ENCODE data around the gene KRTAP4-3. TPM values are rescaled to one million over a fixed set of nuclear protein-coding genes. Genes with fewer than 3 reads are reported as not detected.
"Not testable (repeated sequence)": the region's sequence is repeated elsewhere in the genome, so short reads cannot be mapped to it uniquely, and the experiment has no call there.

KRTAP4-3 gene
- total RNA-seq: not detected in 2 replicates

- DNase-seq: no peak
Measured at GRCh38 chr17:41168121-41168520, at the start of gene KRTAP4-3. TSS of gene KRTAP4-3 (minus strand) at chr17:41168221. CDS start at chr17:41168172, 49 bp downstream.

GRCh38 chr17:41215681-41216080 is 47.7 kb upstream of the KRTAP4-3 start:
- DNase-seq: no peak

GRCh38 chr17:41212524-41213169 is 44.6 kb upstream of the KRTAP4-3 start:
- DNase-seq: no peak

GRCh38 chr17:41211845-41212466 is 43.9 kb upstream of the KRTAP4-3 start:
- DNase-seq: no peak

- no peak for DNase-seq
Measured at GRCh38 chr17:41199421-41200078, 31.5 kb upstream of the KRTAP4-3 start.

DNA sequence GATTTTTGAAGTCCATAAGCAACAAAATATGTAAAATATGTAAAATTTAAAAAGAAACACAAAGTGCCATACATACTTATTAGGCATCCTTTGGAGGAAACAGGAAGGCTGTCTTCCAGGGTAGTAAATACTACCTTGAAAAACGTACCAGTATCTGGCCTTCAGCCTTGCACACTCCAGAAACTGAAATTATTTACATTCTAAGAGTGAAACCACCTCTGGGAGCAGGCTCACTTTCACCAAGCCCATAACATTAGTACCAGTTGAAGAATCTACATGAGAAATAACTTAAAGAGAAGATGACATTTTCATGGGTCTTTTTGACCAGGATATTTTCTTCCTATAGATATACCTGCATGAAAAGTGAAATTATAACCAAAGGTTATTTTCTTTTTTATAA is 28.0 kb upstream of the KRTAP4-3 start:
- DNase-seq: no peak

DNA sequence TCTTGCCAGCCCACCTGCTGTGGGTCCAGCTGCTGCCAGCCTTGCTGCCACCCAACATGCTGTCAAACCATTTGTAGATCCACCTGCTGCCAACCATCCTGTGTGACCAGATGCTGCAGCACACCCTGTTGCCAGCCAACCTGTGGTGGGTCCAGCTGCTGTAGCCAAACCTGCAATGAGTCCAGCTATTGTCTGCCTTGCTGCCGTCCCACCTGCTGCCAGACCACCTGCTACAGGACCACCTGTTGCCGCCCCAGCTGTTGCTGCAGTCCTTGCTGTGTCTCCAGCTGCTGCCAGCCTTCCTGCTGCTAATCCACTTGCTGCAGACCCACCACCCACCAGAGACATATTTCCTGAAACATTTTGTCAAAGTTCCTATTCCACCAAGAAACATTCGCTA is 22.3 kb upstream of the KRTAP4-3 start:
- no peak for DNase-seq

GRCh38 chr17:41189837-41190318 is 21.9 kb upstream of the KRTAP4-3 start, which contains the start of gene KRTAP9-1:
TSS of gene KRTAP9-1 (plus strand) at chr17:41189887. CDS start at chr17:41189887, 0 bp downstream.
- DNase-seq: not testable (repeated sequence)

GRCh38 chr17:41186872-41187271 is 18.9 kb upstream of the KRTAP4-3 start:
- DNase-seq: no peak

- DNase-seq: no peak
Measured at GRCh38 chr17:41185001-41185400, 17.0 kb upstream of the KRTAP4-3 start.

DNA sequence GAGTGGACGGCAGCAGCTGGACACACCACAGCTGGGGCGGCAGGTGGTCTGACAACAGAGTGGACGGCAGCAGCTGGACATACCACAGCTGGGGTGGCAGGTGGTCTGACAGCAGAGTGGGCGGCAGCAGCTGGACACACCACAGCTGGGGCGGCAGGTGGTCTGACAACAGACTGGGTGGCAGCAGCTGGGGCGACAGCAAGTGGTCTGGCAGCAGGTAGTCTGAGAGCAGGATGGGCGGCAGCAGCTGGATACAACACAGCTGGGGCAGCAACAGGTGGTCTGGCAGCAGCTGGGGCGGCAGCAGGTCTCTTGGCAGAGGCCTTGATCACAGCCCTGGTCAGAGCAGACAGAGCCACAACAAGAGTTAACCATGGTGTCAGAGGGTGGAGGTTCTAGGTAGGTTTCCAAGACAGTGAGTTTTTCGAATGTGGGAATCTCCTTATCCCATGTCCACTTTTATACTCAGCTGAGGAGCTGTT is 16.5 kb upstream of the KRTAP4-3 start, which contains the start of gene KRTAP4-1:
TSS of gene KRTAP4-1 (minus strand) at position 432 of the 482 bp plus-strand sequence. CDS start at position 375, 57 bp downstream.
- no peak for DNase-seq

DNA sequence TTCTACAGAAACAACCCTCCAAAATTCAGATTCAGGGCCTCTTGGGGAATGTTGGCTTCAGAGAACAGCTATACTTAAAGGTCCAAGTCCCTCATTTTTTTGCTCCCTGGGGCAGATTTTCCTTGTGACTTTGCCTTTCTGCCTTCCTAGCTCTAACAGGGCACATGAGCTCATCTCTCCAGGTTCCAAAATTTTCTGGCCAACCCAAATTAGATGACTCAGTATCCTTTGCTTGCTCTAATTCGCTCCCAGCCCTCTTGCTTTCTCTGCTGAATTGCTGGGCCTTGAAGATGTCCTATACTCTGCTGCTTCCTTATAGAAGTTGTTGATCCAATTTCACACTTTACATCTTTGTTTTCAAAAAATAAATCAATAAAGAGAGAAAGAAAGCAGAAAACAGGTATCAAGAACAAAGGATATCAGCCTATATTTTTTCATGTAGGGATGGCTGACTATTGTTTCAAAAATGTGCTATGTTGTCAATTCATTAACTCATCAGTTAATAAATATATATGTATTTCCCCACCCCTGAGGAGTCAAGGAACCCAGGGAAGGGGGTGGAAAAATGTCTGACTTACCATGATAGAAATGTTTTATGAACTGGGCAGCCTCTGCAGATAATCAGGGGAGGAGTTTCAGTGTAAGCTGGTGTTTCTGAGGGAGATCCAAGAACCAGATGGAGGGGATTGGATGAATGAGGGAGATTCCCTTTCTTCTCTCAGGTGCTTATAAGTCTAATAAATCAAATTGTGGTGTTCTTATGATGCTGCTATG is 11.0 kb upstream of the KRTAP4-3 start:
- DNase-seq: no peak

DNA sequence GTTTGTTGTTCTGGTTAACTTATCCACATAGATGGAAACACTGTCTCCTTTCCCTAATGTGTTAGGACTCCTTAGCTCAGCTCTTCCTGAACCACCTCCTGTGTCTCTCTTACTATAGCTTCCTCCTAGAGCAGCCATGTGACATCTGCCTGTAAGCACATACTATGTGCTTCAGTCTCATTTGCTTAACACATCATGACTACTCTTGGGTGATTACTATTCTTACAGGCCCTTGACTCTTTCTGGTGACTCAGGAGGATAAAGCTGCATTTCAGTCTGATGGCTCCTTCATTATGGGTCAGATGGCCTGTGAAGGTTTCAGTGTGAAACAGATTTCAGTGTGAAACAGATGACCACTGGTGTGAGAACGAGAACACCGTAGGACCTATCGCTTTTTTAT is 10.3 kb upstream of the KRTAP4-3 start:
- no peak for DNase-seq

DNA sequence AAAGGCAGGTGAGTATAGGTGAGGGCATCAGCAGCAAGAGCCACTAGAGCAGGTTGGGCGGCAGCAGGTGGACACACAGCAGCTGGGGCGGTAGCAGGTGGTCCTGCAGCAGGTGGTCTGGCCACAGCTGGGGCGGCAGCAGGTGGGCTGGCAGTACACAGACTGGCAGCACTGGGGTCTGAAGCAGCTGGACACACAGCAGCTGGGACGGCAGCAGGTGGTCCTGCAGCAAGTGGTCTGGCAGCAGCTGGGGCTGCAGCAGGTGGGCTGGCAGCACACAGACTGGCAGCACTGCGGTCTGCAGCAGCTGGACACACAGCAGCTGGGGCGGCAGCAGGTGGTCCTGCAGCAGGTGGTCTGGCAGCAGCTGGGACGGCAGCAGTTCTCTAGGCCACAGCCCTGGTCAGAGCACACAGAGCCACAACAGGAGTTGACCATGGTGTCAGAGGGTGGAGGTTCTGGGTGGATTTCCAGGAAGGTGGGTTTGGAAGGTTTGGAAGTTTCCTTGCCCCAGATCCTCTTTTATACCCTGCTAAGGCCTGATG is 9.8 kb upstream of the KRTAP4-3 start, which contains the start of gene KRTAP4-2:
TSS of gene KRTAP4-2 (minus strand) at position 495 of the 545 bp plus-strand sequence. CDS start at position 438, 57 bp downstream.
- DNase-seq: no peak

DNA sequence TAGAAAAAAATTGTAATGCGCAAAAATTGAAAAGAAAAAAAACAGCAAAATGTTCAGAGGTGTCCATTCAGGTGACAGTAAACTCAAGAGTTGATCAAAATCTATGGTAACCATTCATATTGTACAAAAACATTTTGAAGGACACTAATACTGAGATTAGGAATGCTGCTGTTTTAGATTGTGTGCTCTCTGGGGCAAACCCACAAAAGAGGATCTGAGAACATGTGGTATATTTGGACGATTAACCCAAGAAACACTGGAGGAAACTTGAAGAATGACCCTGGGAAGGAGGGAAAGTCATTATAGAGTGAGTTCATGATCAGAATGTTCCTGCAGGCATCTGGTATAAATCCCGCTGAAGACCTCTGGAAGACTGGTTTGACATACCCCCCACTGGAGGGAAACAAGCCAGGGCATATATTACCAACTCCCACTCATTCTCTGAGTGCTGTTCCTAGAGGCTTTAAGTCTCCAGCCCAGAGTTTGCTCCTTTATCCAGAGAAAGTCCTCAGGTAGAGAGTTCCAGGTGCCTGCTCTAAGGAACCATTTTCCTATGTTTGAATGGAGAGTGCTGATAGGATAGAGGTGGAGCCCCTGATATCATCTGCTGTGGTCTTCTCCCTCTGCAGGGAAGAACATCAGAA is 8.8 kb upstream of the KRTAP4-3 start:
- no peak for DNase-seq

GRCh38 chr17:41171886-41172285 is 3.9 kb upstream of the KRTAP4-3 start:
- no peak for DNase-seq

- no peak for DNase-seq
Measured at GRCh38 chr17:41167561-41167960, 460 bp downstream of the KRTAP4-3 start.

DNA sequence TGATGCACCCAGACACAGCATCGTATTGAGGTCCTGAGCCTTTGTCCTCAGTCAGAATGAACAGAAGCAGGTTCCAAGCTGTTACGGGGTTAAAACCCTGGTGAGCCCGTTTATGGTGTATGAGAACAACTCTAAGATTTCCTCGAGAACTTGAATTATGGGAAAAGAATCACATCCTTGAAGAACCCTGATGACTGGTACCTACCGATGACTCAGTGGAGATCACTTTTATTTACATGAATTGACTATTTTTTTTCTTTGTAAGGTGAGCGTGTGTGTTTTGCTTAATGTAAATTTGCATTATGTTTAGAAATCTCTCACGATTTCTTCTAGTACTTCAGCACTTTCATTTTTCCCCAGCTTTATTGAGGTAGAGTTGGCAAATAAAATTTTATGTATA is 4.2 kb downstream of the KRTAP4-3 start:
- DNase-seq: no peak

DNA sequence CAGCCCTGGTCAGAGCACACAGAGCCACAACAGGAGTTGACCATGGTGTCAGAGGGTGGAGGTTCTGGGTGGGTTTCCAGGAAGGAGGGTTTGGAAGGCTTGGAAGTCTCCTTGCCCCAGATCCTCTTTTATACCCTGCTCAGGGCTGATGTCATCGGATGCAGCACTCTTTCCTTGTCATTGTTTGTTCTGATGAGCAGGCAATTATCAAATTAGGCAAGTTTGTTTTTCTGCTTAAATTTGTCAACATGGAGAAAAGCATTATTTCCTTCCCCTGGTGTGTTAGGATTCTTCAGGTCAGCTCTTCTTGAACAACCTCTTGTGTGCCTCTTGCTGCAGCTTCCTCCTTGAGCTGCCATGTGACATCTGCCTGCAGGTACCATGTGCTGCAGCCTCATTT is 7.4 kb downstream of the KRTAP4-3 start, which contains the start of gene KRTAP4-4:
TSS of gene KRTAP4-4 (minus strand) at position 101 of the 400 bp plus-strand sequence. CDS start at position 44, 57 bp downstream.
- no peak for DNase-seq

GRCh38 chr17:41160190-41160589 is 7.8 kb downstream of the KRTAP4-3 start:
- not testable (repeated sequence) for DNase-seq

GRCh38 chr17:41153856-41154255 is 14.2 kb downstream of the KRTAP4-3 start:
- no peak for DNase-seq

Measured in dermis blood vessel endothelial cell (primary cell).